ENCODE results near the gene TBRG4. TPM values are rescaled to one million over a fixed set of nuclear protein-coding genes. Genes with fewer than 3 reads are reported as not detected.

Gene TBRG4
- total RNA-seq (2014; rRNA removed; shearing (Covaris generic); ENCODE audit: low replicate concordance): 81.5 and 108 TPM in 2 replicates

GRCh38 chr7:45111298-45112223 lies at the start of gene TBRG4:
Gene TBRG4 (minus strand): TSS chr7:45111697. CDS start chr7:45109237, 2,460 bp downstream.
- H3K9ac ChIP-seq (ENCODE audit: low read length): peak within 1 kb of the TSS; percentile 94
- peaks cover 34% of the 10 kb centered on the region for H3K4me1 ChIP-seq (ENCODE audit: low read length)
- peak within 1 kb of the TSS; percentile 88 for H3K4me3 ChIP-seq (ENCODE audit: low read length)
- peaks cover 26% of the 10 kb centered on the region for H4K20me1 ChIP-seq (ENCODE audit: insufficient read depth, low read depth, low read length)
- H2AFZ ChIP-seq (ENCODE audit: low read length): peak within 1 kb of the TSS; percentile 26; the same call in 1 of the 2 replicates
- peak within 1 kb of the TSS; percentile 77 for H3K27ac ChIP-seq (ENCODE audit: low read length)
- no peaks in the 10 kb centered on the region for H3K27me3 ChIP-seq (ENCODE audit: low read length)
- DNase-seq: peak; percentile 99
- no peaks in the 10 kb centered on the region for H3K9me3 ChIP-seq (ENCODE audit: low read length)
- peak within 1 kb of the TSS; percentile 76 for H3K4me2 ChIP-seq (ENCODE audit: low read depth, low read length, poor library complexity, severe bottlenecking)
- peaks cover 26% of the 10 kb centered on the region for H3K36me3 ChIP-seq (ENCODE audit: insufficient read depth, low read length)
- peaks cover 47% of the 10 kb centered on the region for H3K79me2 ChIP-seq (ENCODE audit: low read length)
- H3K9me2 ChIP-seq (replicated peaks; ENCODE audit: insufficient read depth, low read length): no peaks in the 10 kb centered on the region

- Histone ChIP-seq H3K9ac (ENCODE audit: low read length) (no peak overlapping the region), H3K27me3 (ENCODE audit: low read length) (no peaks in the 10 kb centered on the region), H3K27ac (ENCODE audit: low read length) (no peak overlapping the region), H3K4me1 (ENCODE audit: low read length) (no peaks in the 10 kb centered on the region), H3K4me3 (ENCODE audit: low read length) (no peak overlapping the region), H3K9me2 (replicated peaks; ENCODE audit: insufficient read depth, low read length) (no peaks in the 10 kb centered on the region), H4K20me1 (ENCODE audit: insufficient read depth, low read depth, low read length) (no peaks in the 10 kb centered on the region), H2AFZ (ENCODE audit: low read length) (no peak overlapping the region), H3K4me2 (ENCODE audit: low read depth, low read length, poor library complexity, severe bottlenecking) (no peak overlapping the region), H3K79me2 (ENCODE audit: low read length) (no peaks in the 10 kb centered on the region), H3K36me3 (ENCODE audit: insufficient read depth, low read length) (no peaks in the 10 kb centered on the region), H3K9me3 (ENCODE audit: low read length) (no peaks in the 10 kb centered on the region)
- no peak for DNase-seq
These were observed 49.6 kb upstream of the TBRG4 start for GRCh38 chr7:45161138-45161537.

GRCh38 chr7:45160417-45160881 lies 49.0 kb upstream of the TBRG4 start:
- Histone ChIP-seq H3K79me2 (ENCODE audit: low read length) (no peaks in the 10 kb centered on the region), H2AFZ (ENCODE audit: low read length) (no peak overlapping the region), H3K4me2 (ENCODE audit: low read depth, low read length, poor library complexity, severe bottlenecking) (no peak overlapping the region)

GRCh38 chr7:45159296-45159695 lies 47.8 kb upstream of the TBRG4 start:
- H2AFZ ChIP-seq (ENCODE audit: low read length): no peak overlapping the region
- no peak overlapping the region for H3K4me3 ChIP-seq (ENCODE audit: low read length)
- H3K9me2 ChIP-seq (replicated peaks; ENCODE audit: insufficient read depth, low read length): no peaks in the 10 kb centered on the region
- H3K9me3 ChIP-seq (ENCODE audit: low read length): no peaks in the 10 kb centered on the region
- H3K9ac ChIP-seq (ENCODE audit: low read length): no peak overlapping the region
- H3K27me3 ChIP-seq (ENCODE audit: low read length): no peaks in the 10 kb centered on the region
- H3K4me1 ChIP-seq (ENCODE audit: low read length): no peaks in the 10 kb centered on the region
- no peaks in the 10 kb centered on the region for H4K20me1 ChIP-seq (ENCODE audit: insufficient read depth, low read depth, low read length)
- H3K79me2 ChIP-seq (ENCODE audit: low read length): no peaks in the 10 kb centered on the region
- H3K4me2 ChIP-seq (ENCODE audit: low read depth, low read length, poor library complexity, severe bottlenecking): no peak overlapping the region
- H3K36me3 ChIP-seq (ENCODE audit: insufficient read depth, low read length): no peaks in the 10 kb centered on the region
- H3K27ac ChIP-seq (ENCODE audit: low read length): no peak overlapping the region
- no peak for DNase-seq

More at GRCh38 chr7:45160417-45160881, 49.0 kb upstream of the TBRG4 start:
- DNase-seq: no peak
- no peaks in the 10 kb centered on the region for H3K9me2 ChIP-seq (replicated peaks; ENCODE audit: insufficient read depth, low read length)
- no peak overlapping the region for H3K27ac ChIP-seq (ENCODE audit: low read length)
- H3K9me3 ChIP-seq (ENCODE audit: low read length): no peaks in the 10 kb centered on the region
- H3K9ac ChIP-seq (ENCODE audit: low read length): no peak overlapping the region
- H3K36me3 ChIP-seq (ENCODE audit: insufficient read depth, low read length): no peaks in the 10 kb centered on the region
- no peaks in the 10 kb centered on the region for H4K20me1 ChIP-seq (ENCODE audit: insufficient read depth, low read depth, low read length)
- H3K4me1 ChIP-seq (ENCODE audit: low read length): no peaks in the 10 kb centered on the region
- H3K4me3 ChIP-seq (ENCODE audit: low read length): no peak overlapping the region
- no peaks in the 10 kb centered on the region for H3K27me3 ChIP-seq (ENCODE audit: low read length)

- Histone ChIP-seq H3K9me3 (ENCODE audit: low read length) (no peaks in the 10 kb centered on the region), H3K4me1 (ENCODE audit: low read length) (no peaks in the 10 kb centered on the region), H3K4me3 (ENCODE audit: low read length) (no peak overlapping the region), H3K9ac (ENCODE audit: low read length) (no peak overlapping the region), H3K27ac (ENCODE audit: low read length) (no peak overlapping the region), H3K4me2 (ENCODE audit: low read depth, low read length, poor library complexity, severe bottlenecking) (no peak overlapping the region), H3K36me3 (ENCODE audit: insufficient read depth, low read length) (no peaks in the 10 kb centered on the region), H3K79me2 (ENCODE audit: low read length) (no peaks in the 10 kb centered on the region), H3K9me2 (replicated peaks; ENCODE audit: insufficient read depth, low read length) (no peaks in the 10 kb centered on the region), H2AFZ (ENCODE audit: low read length) (no peak overlapping the region), H3K27me3 (ENCODE audit: low read length) (no peaks in the 10 kb centered on the region), H4K20me1 (ENCODE audit: insufficient read depth, low read depth, low read length) (no peaks in the 10 kb centered on the region)
- DNase-seq: no peak
These were observed 47.0 kb upstream of the TBRG4 start for GRCh38 chr7:45158471-45158870.

GRCh38 chr7:45157653-45158401 lies 46.3 kb upstream of the TBRG4 start, which contains the start of gene RAMP3:
Gene RAMP3 (plus strand): TSS chr7:45157791. CDS start chr7:45157829, 38 bp downstream.
- Histone ChIP-seq H3K79me2 (ENCODE audit: low read length) (no peaks in the 10 kb centered on the region), H3K9me2 (replicated peaks; ENCODE audit: insufficient read depth, low read length) (no peaks in the 10 kb centered on the region), H3K27me3 (ENCODE audit: low read length) (no peaks in the 10 kb centered on the region), H3K27ac (ENCODE audit: low read length) (no peak within 1 kb of the TSS), H2AFZ (ENCODE audit: low read length) (no peak within 1 kb of the TSS), H3K9me3 (ENCODE audit: low read length) (no peaks in the 10 kb centered on the region), H4K20me1 (ENCODE audit: insufficient read depth, low read depth, low read length) (no peaks in the 10 kb centered on the region), H3K9ac (ENCODE audit: low read length) (no peak within 1 kb of the TSS), H3K36me3 (ENCODE audit: insufficient read depth, low read length) (no peaks in the 10 kb centered on the region), H3K4me3 (ENCODE audit: low read length) (no peak within 1 kb of the TSS), H3K4me2 (ENCODE audit: low read depth, low read length, poor library complexity, severe bottlenecking) (no peak within 1 kb of the TSS), H3K4me1 (ENCODE audit: low read length) (no peaks in the 10 kb centered on the region)
- no peak for DNase-seq

GRCh38 chr7:45157286-45157652 lies 45.8 kb upstream of the TBRG4 start:
- no peak for DNase-seq
- H3K9me2 ChIP-seq (replicated peaks; ENCODE audit: insufficient read depth, low read length): no peaks in the 10 kb centered on the region
- H3K9ac ChIP-seq (ENCODE audit: low read length): no peak overlapping the region
- no peaks in the 10 kb centered on the region for H4K20me1 ChIP-seq (ENCODE audit: insufficient read depth, low read depth, low read length)
- no peaks in the 10 kb centered on the region for H3K27me3 ChIP-seq (ENCODE audit: low read length)
- H3K4me3 ChIP-seq (ENCODE audit: low read length): no peak overlapping the region
- H3K4me2 ChIP-seq (ENCODE audit: low read depth, low read length, poor library complexity, severe bottlenecking): no peak overlapping the region
- H3K27ac ChIP-seq (ENCODE audit: low read length): no peak overlapping the region
- no peaks in the 10 kb centered on the region for H3K36me3 ChIP-seq (ENCODE audit: insufficient read depth, low read length)
- H3K4me1 ChIP-seq (ENCODE audit: low read length): no peaks in the 10 kb centered on the region
- H2AFZ ChIP-seq (ENCODE audit: low read length): no peak overlapping the region
- no peaks in the 10 kb centered on the region for H3K79me2 ChIP-seq (ENCODE audit: low read length)
- H3K9me3 ChIP-seq (ENCODE audit: low read length): no peaks in the 10 kb centered on the region
